NCI-H2196 (cell line): ENCODE measurements around the gene CTBP2.
A peak's percentile ranks its signal among the peaks of the same experiment; 100 is the strongest.

Experiments used
- DNase-seq: peaks from one replicate; lab custom pipeline; 2025; ENCODE audit not compliant: unreplicated experiment; lab: John Stamatoyannopoulos, UW

Gene CTBP2

DNA sequence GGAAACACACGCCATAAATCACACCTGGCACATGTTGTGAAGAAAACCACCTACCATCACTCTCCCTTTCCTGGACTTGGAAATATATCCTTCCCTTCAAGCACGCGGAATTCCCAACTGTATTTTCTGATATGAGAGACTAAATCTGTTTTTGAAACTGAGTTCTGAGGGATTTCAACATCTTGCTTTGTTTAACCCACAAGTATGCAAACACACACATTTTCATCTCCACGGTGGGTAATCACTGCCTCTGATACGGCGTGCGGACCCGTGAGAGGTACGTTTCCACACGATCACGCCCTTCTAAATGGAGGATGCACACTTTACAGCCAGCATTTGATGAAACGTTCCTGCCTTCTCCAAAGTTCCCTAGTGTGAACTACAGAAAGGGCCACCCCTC lies 135.0 kb downstream of the CTBP2 start:
- no peak for DNase-seq

DNA sequence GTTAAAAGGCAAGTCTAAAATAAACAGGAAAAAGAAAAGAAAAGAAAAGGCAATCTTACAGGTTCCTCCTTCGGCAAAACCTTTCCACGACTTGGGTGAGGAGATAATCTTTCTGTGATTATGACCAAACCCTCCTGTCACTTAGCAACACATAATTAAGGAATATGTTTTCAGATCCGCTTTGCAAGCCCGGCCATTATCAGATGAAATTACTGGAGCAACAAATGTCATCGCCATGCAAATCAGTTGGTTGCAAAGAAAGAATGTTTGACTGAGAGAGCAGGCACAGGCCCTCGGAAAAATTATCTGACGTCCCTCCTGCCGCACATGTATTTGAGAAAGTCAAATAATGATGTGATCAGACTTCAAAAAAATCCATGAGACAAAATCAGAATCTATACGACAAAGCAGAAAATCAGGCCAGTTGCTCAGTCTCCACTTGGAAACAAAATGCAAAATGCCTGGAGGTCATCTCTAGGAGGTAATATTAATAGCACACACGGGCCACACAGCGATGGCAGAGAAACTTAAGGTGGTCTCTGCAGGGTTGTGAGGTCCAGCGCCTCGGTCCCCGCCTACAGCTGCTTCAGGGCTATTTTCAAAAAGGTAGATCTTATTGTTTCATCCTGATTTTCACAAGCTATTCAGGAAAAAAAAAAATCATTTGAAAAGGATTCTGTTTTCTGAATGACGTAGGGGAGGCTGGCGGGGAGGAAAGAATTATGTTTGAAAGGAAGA lies 135.7 kb downstream of the CTBP2 start:
- DNase-seq = peak; percentile 10

DNA sequence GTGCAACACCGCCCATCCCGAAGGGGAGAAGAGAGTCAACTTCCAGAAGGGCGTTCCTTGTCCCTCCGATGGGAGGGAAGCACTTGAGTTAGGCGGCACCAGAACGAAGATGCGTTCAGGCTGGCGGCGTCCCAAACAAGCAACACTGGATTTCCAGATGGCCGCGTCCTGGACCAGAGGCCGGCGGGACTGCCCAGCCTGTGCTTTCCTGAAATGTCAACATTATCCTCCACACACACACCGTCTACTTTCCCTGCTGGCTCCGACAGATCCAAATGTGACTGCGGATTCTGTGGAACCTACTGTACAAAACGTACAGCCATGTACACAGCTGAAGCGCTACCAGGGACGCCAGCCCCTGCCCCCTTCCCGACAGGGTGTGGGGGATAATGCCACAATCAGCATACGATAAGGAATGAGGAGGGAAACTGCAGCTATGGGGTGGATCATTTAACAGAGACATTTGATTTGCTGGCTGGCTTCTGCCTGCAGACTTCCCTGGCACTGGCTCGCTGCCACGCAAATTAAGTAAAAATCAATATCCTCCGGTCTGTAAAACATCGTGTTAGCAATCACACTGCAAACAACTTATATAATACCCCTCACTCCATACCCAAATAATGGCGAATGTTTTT lies 136.4 kb downstream of the CTBP2 start:
- DNase-seq = no peak

GRCh38 chr10:125023255-125023654 lies 137.1 kb downstream of the CTBP2 start:
- peak; percentile 56 for DNase-seq

DNA sequence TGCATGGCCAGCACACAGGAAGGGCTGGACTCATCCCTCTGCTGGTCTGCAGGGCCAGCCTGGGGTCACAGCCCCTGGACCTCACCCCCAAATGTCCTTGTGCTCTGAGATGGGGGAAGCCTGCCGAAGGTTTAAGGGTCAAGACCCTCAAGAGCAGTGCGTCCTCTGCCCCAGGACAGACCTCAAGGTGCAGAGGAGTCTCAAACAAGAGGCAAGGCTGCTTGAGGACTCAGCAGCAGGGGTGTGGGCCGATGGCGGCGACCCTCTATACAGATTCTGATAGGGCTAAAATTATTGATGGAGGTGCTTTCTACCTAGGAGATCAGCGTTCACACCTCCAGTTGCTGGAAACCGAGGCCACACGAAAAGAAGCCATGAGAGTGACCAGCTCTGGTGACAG lies 137.7 kb downstream of the CTBP2 start:
- DNase-seq = no peak

DNA sequence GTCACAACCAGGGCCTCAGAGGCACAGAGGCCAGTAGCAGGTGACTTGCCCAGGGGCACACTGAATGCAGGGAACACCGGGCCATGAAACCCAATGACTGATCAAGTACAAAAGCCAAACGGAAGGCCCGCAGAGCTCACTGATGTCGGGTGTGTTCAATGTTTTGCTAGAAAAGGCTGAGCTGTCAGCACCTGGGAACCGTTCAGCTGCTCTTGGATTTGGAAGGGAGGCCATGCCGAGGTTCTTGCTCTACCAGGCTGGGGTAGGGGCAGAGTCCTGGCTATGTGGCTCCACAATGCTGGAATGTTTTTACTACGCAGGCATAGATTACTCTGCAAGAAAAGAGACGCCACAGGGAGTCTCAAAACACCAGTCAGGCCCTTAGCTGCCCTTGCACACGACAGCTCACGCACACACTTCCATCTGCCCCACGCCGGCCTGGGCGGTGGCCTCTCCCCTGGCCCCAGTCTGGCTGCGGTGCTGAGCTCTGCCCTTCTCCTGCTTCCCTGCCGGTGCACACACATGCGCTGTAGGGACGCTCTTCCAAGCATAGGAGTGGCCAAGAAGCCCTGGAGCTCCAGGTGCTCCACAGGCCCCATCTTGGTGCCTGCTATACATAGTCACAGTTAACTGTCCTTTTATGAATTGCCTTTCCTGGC lies 138.5 kb downstream of the CTBP2 start:
- no peak for DNase-seq

- DNase-seq = no peak
These were observed 139.5 kb downstream of the CTBP2 start for GRCh38 chr10:125020871-125021270.

DNA sequence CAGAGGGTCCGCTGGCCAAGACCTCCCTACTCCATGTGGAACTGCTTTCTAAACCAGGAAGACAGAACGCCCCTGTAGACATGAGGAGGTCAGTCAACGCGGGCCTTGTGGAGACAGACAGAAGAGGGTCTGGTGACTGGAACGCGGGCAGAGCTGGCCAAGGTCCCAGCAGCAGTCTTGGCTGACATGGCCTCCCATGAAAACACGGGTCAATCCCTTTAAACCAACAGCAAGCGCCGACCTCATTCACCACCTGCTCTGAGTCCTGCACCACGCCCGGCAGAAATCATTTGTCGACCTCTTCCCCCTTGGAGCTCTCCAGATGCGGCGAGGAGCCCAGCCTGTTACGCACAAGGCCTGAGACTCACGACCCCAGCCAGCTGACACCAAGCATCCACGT lies 140.0 kb downstream of the CTBP2 start:
- DNase-seq = no peak

GRCh38 chr10:125018576-125019143 lies 141.7 kb downstream of the CTBP2 start:
- DNase-seq = no peak

DNA sequence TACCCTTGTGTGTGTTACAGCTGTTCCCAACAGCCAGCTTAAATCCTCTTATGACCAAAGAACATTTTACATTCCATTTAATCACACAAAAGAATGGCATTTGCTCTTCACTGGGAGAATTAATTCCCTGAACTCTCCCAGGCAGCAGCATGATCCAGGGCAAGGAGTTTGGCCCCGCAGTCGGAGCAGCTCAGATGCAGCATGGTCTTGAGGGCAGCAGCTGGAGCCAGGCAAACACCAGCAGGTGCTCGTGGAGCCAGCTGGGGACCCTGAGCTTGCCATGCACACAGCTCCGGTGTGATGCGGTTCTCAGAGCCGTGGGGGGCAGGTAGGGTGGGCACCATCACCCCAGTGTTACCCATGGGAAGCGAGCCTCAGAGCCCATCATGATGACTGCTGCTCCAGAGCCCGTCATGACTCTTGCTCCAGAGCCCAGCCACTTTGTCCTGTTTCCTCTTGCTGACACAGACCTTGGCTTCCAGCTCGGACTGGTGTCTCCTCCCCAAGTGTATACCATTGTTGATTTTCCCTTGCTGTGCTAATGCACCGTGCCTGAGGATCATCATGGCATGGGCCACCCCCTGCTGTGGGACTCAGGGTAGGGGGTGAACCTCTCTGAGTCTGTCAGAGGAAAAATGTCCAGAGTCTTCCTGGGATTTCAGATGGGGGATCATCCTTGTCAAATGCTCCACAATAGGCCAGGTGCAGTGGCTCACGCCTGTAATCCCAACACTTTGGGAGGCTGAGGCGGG lies 142.6 kb downstream of the CTBP2 start:
- DNase-seq = no peak

- DNase-seq = no peak
These were observed 143.7 kb downstream of the CTBP2 start for GRCh38 chr10:125016611-125017202.

DNA sequence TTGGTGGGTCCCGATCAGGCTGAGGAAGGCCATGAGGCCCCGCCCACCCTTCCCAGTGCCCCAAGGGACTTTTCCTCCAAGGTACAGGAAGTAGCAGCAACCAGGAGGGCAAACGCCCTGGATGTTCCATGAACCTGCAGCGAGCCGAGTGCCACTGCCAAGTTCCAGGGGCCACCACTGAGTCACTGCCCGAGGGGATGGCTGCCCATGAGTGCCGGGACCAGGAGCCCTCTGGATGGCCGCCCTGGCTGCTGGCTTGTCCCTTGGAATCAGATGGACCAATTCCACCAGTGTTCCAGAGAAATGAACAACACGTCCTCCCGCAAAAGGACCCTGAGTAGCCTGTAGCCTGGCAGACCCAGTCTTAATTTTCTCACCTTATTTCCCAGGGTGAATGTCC lies 144.2 kb downstream of the CTBP2 start:
- DNase-seq = no peak

- no peak for DNase-seq
These were observed 144.9 kb downstream of the CTBP2 start for GRCh38 chr10:125015356-125015944.

DNA sequence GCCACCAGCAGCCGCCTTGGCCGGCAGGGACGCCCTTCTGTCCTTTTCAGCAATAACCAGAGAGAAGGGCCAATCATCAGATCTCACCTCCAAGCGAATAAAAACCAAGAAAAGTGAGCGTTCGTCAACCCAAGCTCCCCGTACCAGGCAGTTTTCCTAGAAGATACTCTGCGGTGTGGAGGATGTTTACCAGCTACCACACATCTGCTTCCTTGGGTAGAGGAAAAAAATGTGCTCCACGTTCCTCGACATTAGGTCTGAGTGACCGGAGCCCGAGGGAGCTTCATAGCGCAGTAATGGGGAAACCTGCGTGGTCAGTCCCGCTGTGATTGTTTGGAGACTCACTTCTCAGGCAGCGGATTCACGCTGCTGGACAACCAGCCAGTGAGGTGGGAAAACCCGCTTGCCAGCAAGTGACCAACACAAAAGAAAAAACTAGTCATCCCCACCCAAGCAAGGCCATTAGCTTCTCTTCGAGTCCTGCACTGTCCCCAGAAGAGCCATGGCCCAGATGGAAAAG lies 145.5 kb downstream of the CTBP2 start:
- DNase-seq = no peak

GRCh38 chr10:125014086-125014830 lies 146.1 kb downstream of the CTBP2 start:
- no peak for DNase-seq

DNA sequence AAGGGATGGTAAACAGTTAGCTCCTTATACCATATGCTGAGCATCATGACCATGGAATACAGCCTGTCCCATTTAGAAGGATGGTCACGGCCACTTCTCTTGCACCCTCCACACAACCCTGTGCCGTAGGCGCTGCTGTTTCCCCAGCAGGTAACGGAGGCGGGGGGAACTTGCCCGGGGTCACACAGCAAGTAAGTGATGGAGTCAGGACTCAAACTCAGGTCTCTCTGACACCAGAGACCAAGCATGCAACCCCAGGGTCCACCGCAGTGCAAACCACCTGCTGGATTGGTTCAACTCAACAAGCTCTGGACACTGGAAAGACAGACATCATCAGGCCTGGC lies 146.9 kb downstream of the CTBP2 start:
- DNase-seq = no peak

DNA sequence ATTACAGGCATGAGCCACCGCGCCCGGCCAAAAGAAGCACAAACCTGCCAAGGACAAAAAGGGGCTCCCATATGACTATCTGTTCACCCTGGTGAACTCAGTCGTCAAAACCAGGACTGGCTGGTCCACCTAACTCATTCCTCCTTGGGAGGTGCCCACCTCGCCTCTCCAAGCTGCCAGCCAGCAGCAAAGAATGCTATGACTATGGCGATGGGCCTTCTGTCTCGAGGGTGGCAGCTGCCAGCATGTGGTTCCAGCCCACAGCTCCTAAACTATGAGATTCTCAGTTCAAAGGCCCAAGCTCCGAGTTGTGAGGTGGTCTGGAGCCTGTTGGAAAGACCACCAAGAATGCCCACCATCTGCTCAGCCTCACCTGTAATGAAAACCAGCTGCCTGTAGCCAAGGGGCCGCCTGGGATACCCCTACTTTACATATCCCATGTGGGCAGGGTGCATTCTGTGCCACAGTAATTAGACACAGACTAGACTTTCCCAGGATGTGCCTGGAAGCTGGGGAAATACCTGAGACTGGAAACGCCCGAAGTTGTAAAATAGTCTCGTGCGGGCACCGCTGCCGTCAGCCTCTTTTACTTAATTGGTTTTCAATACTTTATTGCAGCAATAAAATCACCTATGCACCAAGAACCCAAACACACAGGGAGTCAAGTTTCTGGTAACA lies 147.4 kb downstream of the CTBP2 start:
- DNase-seq = no peak

DNA sequence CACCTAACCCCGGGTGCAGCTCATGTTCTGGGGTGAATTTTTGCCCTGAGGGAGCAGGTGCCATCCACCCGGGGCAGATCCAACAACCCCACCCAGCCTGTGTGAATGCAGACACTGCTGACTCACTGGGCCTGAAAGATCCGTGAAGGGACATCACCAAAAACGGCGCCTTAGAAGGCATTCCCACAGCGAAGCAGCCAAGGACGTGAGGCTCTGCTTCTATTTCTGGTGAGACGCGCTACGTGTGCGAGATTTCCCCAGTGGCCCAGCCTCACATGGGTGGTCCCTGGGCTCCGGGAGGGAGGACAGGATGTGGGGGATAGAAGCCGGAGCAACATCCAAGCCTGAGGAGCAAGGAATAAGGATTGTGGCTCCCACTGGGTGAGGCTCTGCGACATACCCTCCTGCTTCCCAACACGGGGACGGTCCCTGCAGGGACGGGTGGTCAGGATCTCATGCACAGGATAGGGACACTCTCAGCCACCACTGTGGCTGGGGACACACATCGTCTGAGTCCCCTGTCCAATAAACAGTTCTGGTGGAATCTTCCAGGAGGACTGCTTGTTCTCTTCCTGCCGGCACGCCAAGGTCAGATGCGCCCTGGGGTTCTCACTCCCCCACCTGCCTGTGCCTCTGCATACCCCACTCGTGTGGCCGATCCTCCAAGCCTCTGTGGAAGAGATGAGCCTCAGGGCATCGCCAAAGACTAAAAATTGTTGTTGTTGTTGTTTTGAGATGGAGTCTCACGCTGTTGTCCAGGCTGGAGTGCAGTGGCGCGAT lies 148.2 kb downstream of the CTBP2 start:
- no peak for DNase-seq
